ENCODE measurements around the gene ENTR1.

Gene ENTR1

DNA sequence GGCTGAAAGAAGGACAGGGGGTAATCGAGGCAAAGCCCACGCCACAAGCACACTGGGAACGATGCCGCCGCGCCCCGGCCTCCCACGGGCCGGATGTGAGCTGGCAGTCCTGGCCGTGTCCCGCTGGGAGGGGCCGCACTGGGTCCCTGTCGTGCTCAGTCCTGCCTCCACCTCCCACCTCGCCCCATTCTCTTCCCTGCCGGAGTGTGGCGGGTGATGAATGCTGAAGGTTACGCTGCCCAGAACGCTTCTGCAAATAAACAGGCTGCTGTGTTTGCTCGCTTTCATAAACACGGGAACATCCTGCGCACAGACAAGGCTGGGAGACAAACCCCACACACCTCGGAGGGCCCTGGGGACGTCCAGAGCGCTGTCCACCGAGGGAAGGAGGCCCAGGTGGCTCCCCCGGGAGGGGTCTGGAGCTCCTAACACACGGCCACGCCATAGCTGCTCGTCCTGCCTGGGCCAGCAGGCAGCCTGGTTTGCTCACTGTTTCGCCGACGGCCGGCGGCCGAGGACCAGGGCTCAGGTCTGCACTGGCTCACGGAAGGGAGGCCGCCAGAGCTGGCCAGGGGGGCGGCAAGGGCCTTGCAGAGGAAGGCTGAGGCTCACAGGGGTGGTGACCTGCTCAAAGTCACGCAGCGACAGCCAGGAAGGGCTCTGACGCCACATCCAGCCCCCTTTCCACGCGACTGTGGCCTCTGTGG lies 49.2 kb downstream of the ENTR1 start:
- DNase-seq (ENCODE audit: low read depth), result no peak

DNA sequence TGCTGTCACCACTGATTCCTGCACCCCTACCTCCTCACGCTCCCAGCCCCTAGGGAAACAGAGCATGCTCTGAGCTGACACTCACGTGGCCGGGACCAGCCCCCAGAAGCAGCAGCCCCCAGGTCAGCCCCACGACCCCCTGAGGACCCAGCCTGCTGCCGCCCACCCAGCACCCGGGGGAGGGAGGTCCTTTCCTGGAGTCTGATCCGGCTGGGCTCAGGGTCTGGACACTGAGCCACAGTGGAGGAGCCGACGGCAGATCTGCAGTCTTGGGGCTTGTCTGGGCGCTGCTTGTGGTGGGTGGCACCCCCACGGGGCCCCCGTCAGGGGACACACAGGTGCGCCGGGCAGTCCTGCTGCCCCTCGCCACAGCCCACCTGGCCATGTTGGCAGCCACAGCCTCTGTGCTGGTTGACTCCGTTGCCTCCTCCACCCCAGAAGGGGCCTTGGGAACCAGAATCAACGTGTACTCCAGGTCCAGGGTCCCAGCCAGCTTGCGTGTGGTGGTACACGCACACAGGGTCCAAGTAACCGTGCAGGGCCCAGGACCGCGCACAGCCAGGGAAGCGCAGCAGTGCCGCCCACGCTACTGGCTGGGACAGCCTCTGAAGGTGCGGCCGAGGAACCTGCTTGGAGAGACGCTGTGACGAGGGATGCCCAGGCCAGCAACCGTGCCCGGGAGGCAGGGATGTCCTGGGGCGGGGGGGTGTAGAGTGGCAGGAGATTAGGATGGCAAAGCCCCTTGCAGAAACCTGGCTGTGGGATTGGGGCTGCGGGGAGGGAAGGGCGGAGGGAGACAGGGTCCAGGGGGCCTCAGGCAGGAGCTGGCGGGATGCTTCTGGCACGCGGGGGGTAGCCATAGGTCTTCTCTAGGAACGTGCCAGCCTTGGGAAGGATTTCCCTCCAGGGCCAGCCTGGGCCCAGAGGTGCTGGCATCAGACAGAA lies 50.4 kb downstream of the ENTR1 start:
- no peak for DNase-seq (ENCODE audit: low read depth)

DNA sequence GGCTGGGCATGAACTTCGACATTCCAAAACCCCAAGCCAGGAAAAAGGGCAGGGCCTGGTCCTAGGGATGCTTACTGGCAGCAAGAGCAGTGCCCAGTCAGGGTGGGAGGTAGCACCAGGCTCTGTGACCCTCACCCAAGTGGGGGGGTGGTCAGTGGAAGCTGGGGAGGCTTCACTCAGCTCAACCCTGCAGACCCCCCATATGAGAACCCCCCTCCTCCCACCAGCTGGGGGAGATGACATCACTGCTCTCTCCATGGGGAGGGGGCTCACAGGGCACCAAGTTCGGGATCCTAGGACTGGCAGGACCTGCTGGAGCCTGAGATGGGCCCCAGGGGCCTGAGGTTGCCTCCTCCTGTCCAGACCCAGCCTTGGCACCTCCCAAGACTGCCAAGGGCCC lies 51.5 kb downstream of the ENTR1 start:
- no peak for DNase-seq (ENCODE audit: low read depth)

DNA sequence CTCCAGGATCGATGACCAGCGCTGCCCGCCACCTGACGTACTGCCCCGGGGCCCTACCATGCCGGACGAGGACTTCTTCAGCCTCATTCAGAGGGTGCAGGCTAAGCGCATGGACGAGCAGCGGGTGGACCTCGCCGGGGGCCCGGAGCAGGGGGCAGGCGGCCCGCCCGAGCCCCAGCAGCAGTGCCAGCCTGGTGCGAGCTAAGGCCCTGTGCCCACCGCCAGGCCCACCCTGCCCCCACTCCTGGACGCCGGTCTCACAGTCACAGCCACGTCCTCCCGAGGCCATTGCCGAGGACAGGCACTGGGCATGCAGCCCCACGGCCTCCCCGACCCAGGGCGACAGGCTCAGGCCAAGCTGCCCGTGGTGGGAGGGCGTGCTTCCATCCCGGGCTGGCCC lies 52.4 kb downstream of the ENTR1 start:
- no peak for DNase-seq (ENCODE audit: low read depth)

DNA sequence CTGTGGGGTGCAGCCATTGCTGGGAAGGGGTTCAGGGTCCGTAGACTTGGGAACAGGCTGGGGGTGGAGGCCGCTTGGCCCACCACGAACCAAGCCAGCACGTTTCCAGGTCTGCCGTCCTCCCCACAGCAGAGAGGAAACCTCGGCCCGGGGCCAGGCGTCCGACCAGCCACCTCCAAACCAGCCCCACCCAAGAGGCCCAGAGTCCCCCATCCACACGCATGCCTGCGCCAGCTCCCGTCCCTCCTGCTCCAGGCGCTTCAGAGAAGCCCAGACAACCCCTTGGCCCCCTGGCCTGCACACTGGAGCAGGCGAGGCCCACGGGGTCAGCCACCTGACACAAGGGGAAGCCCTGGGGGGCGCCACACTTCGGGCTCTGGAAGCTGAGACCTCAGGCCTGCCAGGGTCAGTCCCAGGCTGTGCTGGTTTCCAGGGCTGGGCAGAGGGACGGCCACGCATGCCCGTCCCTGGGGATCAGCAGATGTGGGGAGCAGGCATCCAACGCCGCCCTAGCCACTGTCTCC lies 53.1 kb downstream of the ENTR1 start:
- no peak for DNase-seq (ENCODE audit: low read depth)

DNA sequence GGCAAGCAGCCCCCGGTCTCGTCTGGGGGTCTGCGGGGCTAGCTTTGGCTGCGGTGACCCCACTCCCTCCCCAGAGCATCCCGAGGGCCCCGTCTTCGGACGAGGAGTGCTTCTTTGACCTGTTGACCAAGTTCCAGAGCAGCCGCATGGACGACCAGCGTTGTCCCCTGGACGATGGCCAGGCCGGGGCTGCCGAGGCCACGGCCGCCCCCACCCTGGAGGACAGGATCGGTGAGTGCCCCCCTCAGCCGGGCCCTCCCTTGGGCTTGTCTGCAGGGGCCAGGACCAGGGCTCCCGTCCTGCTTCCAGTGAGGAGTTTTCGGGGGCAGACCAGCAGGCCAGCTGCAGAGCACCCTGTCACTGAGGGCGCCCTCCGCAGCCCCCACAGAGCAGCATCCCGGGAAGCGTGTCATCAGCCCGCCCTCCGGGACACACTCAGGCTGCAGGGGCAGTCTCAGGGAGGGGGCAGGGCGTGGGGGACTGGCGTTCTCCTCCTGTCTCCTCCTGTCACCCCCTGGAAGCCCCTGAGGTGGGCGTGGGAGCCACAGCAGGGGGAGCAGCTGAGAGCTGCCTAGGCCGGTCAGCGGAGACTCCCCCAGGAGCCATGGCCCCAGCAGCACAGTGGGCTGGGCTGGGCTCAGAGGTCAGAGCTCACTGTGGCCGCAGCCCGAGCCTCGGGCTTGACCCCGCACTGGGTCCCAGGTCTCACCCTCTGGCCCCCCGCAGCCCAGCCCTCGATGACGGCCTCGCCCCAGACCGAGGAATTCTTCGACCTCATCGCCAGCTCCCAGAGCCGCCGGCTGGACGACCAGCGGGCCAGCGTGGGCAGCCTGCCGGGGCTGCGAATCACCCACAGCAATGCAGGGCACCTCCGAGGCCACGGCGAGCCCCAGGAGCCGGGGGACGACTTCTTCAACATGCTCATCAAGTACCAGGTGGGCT lies 54.5 kb downstream of the ENTR1 start:
- no peak for DNase-seq (ENCODE audit: low read depth)

DNA sequence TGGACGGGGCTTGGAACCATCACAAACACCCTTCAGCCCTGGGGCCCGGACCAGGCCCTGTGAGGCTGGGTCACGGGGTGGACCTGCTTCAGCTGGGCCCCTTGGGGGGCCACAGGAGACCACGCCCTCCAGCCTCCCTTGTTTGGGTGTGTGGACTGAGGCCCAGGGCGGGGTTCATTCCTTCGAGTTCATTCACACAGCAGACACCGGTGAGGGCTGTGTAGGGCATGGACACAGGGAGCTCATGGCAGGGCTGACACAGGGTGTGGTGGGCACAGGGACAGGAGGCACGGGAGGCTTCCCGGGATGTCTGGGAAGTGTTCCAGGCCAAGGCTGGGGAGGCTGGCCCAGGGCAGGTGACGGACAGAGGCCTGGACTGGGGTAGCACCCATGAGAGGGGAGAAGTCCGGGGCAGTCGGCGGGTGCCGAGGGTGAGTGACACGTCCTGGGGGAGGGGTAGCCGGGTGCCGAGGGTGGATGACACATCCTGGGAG lies 55.8 kb downstream of the ENTR1 start:
- DNase-seq (ENCODE audit: low read depth), result no peak

DNA sequence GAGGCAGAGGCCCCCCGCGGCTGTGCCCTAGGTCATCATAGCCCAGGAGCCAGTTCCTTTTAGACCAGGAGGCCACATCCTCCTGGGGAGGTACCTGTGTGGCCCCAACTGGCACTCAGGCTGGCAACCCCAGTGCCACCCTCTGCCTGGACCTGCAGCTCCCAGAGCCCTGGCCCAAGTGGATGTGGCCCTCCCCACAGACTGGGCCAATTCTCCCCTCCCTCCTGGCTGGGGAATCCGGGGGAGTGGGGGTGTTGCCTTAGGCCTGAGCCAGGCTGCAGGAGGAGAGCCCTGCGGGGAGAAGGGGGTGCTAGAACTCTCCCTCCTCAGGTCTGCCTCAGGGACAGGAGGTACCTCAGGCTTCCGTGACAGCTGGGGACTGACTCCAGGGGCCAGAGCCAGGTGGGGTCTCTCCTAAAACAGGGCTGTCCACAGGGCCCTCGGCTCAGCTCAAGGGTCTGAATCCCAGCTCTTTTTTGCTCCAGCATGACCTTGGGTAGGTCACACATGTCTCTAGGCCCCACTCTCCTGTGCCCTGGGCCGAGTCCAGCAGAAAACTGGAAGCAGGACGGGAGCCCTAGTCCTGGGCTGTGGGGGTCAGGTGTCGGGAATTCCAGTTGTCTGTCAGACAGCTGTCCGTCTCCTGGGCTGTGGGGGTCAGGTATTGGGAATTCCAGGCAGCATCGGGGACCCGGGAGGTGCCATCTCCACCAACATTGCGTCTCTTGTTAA lies 56.5 kb downstream of the ENTR1 start:
- DNase-seq (ENCODE audit: low read depth), result no peak

DNA sequence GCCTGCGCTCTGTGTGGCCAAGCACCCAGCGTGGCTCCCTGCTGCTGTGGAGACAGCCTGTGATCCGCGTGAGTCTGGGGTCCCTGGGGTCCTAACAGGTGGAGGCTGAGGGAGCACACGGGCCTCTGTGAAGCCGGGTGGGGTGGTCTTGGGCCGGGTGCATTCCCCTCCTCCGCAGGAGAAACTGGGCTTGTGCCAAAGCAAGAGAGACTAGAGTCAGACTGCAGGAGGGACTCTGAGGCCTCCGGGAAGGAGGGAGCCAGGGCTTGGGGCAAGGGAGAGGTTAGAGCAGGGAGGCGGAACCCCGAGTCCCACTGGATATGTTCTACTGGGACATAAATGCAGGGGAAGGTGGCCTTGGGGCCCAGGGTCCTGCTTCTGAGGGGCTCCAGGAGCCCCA lies 57.3 kb downstream of the ENTR1 start:
- no peak for DNase-seq (ENCODE audit: low read depth)

DNA sequence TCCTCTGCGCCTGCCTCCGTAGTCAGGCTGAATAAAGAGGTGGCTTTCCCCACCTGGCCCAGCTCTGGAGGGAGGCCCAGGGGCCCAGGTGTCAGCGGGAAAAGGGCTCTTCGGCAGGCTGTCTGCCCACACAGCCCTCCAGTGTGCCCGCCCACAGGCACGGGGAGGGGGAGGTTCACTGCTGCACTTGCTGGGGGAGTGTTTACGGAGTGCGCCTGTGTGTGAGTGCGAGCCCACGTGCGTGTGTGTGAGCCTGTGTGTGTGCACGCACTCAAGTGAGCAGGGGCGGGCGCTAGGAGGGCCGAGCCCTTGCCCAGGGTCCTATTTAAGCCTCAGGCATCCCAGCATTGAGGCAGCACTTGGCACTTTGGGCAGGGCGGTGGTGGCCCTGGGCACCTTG lies 57.7 kb downstream of the ENTR1 start:
- DNase-seq (ENCODE audit: low read depth), result no peak

Measured in stimulated activated CD8-positive, alpha-beta memory T cell treated with anti-CD3 and anti-CD28 coated beads, Interleukin-15, amount 100 ng/mL, for 1 hour (primary cell).